H9 (cell line): Measurements from ENCODE around the gene FARS2. TPM values are rescaled to one million over a fixed set of nuclear protein-coding genes. Genes with fewer than 3 reads are reported as not detected.

ENCODE experiments used
- DNase-seq: peaks from one replicate; pipeline ENCODE4 v3.0.0-alpha.2; 2017
- H2AFZ ChIP-seq: one replicate; pipeline ENCODE4 v1.6.1; 2013; ENCODE audit warnings: mild to moderate bottlenecking, low read length, control low read depth, moderate library complexity
- H2AK5ac ChIP-seq: 2 replicates; pipeline ENCODE4 v1.6.1; 2013; ENCODE audit warnings: low read length, control low read depth, mixed read lengths; ENCODE audit not compliant: insufficient read length
- H2BK120ac ChIP-seq: one replicate; pipeline ENCODE4 v1.6.1; 2013; ENCODE audit warnings: low read depth, mild to moderate bottlenecking, low read length, control low read depth, inconsistent platforms; ENCODE audit not compliant: poor library complexity, severe bottlenecking
- H2BK12ac ChIP-seq: 2 replicates; pipeline ENCODE4 v1.6.1; 2013; ENCODE audit warnings: low read length, control low read depth, mixed read lengths, low read depth; ENCODE audit not compliant: insufficient read length
- H2BK15ac ChIP-seq: 2 replicates; pipeline ENCODE4 v1.6.1; 2013; ENCODE audit warnings: low read depth, low read length, control low read depth
- H2BK20ac ChIP-seq: one replicate; pipeline ENCODE4 v1.6.1; 2013; ENCODE audit warnings: low read depth, mild to moderate bottlenecking, low read length, control low read depth, inconsistent platforms; ENCODE audit not compliant: poor library complexity, severe bottlenecking
- H2BK5ac ChIP-seq: 2 replicates; pipeline ENCODE4 v1.6.1; 2013; ENCODE audit warnings: low read length, control low read depth, mixed read lengths; ENCODE audit not compliant: insufficient read length
- H3K14ac ChIP-seq: 2 replicates; pipeline ENCODE4 v1.6.1; 2013; ENCODE audit warnings: low read length, control low read depth; ENCODE audit not compliant: insufficient read depth
- H3K18ac ChIP-seq: 2 replicates; pipeline ENCODE4 v1.6.1; 2013; ENCODE audit warnings: low read depth, mild to moderate bottlenecking, mixed read lengths, low read length, control low read depth; ENCODE audit not compliant: insufficient read length
- H3K23ac ChIP-seq: 2 replicates; pipeline ENCODE4 v1.6.1; 2013; ENCODE audit warnings: low read length, control low read depth, mixed read lengths, low read depth; ENCODE audit not compliant: insufficient read length
- H3K23me2 ChIP-seq: 2 replicates; pipeline ENCODE4 v1.6.1; 2013; ENCODE audit warnings: low read depth, mild to moderate bottlenecking, mixed read lengths, low read length, control low read depth; ENCODE audit not compliant: insufficient read length, poor library complexity, severe bottlenecking
- H3K27ac ChIP-seq: 2 replicates; pipeline ENCODE4 v1.5.1; 2013; ENCODE audit warnings: low read length, control low read depth, mixed read lengths, low read depth; ENCODE audit not compliant: insufficient read length
- H3K27me3 ChIP-seq: 2 replicates; pipeline ENCODE4 v1.6.1; 2013; ENCODE audit warnings: low read length, control low read depth, inconsistent platforms; ENCODE audit not compliant: insufficient read depth
- H3K4ac ChIP-seq: 2 replicates; pipeline ENCODE4 v1.6.1; 2013; ENCODE audit warnings: low read depth, mild to moderate bottlenecking, control low read depth, inconsistent platforms, low read length, moderate library complexity
- H3K4me1 ChIP-seq: 2 replicates; pipeline ENCODE4 v1.6.1; 2013; ENCODE audit warnings: low read length, control low read depth, inconsistent platforms; ENCODE audit not compliant: insufficient read depth
- H3K4me2 ChIP-seq: 2 replicates; pipeline ENCODE4 v1.6.1; 2013; ENCODE audit warnings: low read length, control low read depth, mixed read lengths; ENCODE audit not compliant: insufficient read length, insufficient read depth
- H3K56ac ChIP-seq: 2 replicates; pipeline ENCODE4 v1.6.1; 2013; ENCODE audit warnings: low read depth, mild to moderate bottlenecking, mixed read lengths, low read length, control low read depth; ENCODE audit not compliant: insufficient read length
- H3K79me1 ChIP-seq: 2 replicates; pipeline ENCODE4 v1.6.1; 2013; ENCODE audit warnings: low read depth, mild to moderate bottlenecking, moderate library complexity, low read length, control low read depth, inconsistent platforms; ENCODE audit not compliant: insufficient read depth, poor library complexity, severe bottlenecking
- H3K79me2 ChIP-seq: 2 replicates; pipeline ENCODE4 v1.6.1; 2013; ENCODE audit warnings: low read length, control low read depth, inconsistent platforms; ENCODE audit not compliant: insufficient read depth
- H3K9ac ChIP-seq: 2 replicates; pipeline ENCODE4 v1.6.1; 2013; ENCODE audit warnings: low read length, control low read depth, mixed read lengths; ENCODE audit not compliant: insufficient read length; ENCODE audit errors: extremely low read depth
- H3K9me3 ChIP-seq: one replicate; pipeline ENCODE4 v1.6.1; 2013; ENCODE audit warnings: low read depth, low read length, inconsistent platforms; ENCODE audit not compliant: control insufficient read depth
- H3T11ph ChIP-seq: one replicate; pipeline ENCODE4 v1.6.1; 2013; ENCODE audit warnings: mild to moderate bottlenecking, low read length, control low read depth, inconsistent platforms
- H4K20me1 ChIP-seq: one replicate; pipeline ENCODE4 v1.6.1; 2013; ENCODE audit not compliant: control insufficient read depth, insufficient read length, insufficient read depth
- H4K5ac ChIP-seq: 2 replicates; pipeline ENCODE4 v1.6.1; 2013; ENCODE audit warnings: low read depth, mild to moderate bottlenecking, mixed read lengths, low read length, control low read depth; ENCODE audit not compliant: insufficient read length
- H4K8ac ChIP-seq: replicated peaks from 2 replicates; pipeline ENCODE4 v1.6.1; 2013; ENCODE audit warnings: low read length, control low read depth, mixed read lengths, low read depth; ENCODE audit not compliant: insufficient read length
- H4K91ac ChIP-seq: 2 replicates; pipeline ENCODE4 v1.6.1; 2013; ENCODE audit warnings: low read depth, mild to moderate bottlenecking, moderate library complexity, mixed read lengths, low read length, control low read depth; ENCODE audit not compliant: insufficient read length
- H3K27ac Mint-ChIP-seq, 3 experiments: 2 replicates in 2 of 3; 3 replicates in 1 of 3; pipeline ENCODE4 v1.8.0; 2020 to 2021; ENCODE audit warnings: mixed read lengths in 3 of 3, mild to moderate bottlenecking in 1 of 3, moderate library complexity in 1 of 3
- H3K27me3 Mint-ChIP-seq: 2 replicates; pipeline ENCODE4 v1.8.0; 2021; ENCODE audit warnings: low read depth, mild to moderate bottlenecking, moderate library complexity, mixed read lengths
- H3K36me3 Mint-ChIP-seq, 3 experiments: 2 replicates in 2 of 3; 3 replicates in 1 of 3; pipeline ENCODE4 v1.8.0; 2020 to 2021; ENCODE audit warnings: low read depth in 3 of 3, mixed read lengths in 3 of 3; ENCODE audit not compliant: insufficient read depth in 1 of 3
- H3K4me1 Mint-ChIP-seq, 2 experiments: 2 replicates each; pipeline ENCODE4 v1.8.0; 2020; ENCODE audit warnings: mixed read lengths in 2 of 2
- H3K4me3 Mint-ChIP-seq, 2 experiments: 2 replicates in 1 of 2; 3 replicates in 1 of 2; pipeline ENCODE4 v1.8.0; 2020 to 2021; ENCODE audit warnings: mild to moderate bottlenecking in 2 of 2, mixed read lengths in 2 of 2, moderate library complexity in 1 of 2
- H3K9me3 Mint-ChIP-seq, 2 experiments: 2 replicates in 1 of 2; 3 replicates in 1 of 2; pipeline ENCODE4 v1.8.0; 2020; ENCODE audit warnings: mild to moderate bottlenecking in 2 of 2, mixed read lengths in 2 of 2, moderate library complexity in 1 of 2
- WGBS: extraction: QIAGEN DNeasy Blood & Tissue Kit; methylation state at CpG from one replicate; pipeline ENCODE4 v1.1.7; 2013; ENCODE audit warnings: missing lambda C conversion rate, low lambda C conversion rate, mixed read lengths; ENCODE audit not compliant: insufficient read length; ENCODE audit errors: extremely low coverage; 5-methylcytosine and 5-hydroxymethylcytosine counted together
- total RNA-seq: library from RNA; stranded (reverse); gene quantifications from 2 replicates; pipeline ENCODE4 v1.2.1, GENCODE V29; 2021
- TF ChIP-seq, protein P1 (sequence below): fragments of 200-600 bp; sonication (generic); conservative IDR thresholded peaks from 3 replicates; pipeline ENCODE4 v1.8.0; 2021; ENCODE audit warnings: antibody characterized with exemption, mild to moderate bottlenecking

The FARS2 gene
- total RNA-seq, 1 experiment from 2014 or later: 8.5 TPM

- H3K18ac ChIP-seq: no peak overlapping the region
- no peak overlapping the region for H2AFZ ChIP-seq
- no CpG with 5 or more reads among the region's 12 CpGs for WGBS
- H3K27me3 Mint-ChIP-seq: no peaks in the 10 kb centered on the region
- H2BK15ac ChIP-seq: no peak overlapping the region
- no peak overlapping the region for H3K9ac ChIP-seq
- TF ChIP-seq, protein P1, sequence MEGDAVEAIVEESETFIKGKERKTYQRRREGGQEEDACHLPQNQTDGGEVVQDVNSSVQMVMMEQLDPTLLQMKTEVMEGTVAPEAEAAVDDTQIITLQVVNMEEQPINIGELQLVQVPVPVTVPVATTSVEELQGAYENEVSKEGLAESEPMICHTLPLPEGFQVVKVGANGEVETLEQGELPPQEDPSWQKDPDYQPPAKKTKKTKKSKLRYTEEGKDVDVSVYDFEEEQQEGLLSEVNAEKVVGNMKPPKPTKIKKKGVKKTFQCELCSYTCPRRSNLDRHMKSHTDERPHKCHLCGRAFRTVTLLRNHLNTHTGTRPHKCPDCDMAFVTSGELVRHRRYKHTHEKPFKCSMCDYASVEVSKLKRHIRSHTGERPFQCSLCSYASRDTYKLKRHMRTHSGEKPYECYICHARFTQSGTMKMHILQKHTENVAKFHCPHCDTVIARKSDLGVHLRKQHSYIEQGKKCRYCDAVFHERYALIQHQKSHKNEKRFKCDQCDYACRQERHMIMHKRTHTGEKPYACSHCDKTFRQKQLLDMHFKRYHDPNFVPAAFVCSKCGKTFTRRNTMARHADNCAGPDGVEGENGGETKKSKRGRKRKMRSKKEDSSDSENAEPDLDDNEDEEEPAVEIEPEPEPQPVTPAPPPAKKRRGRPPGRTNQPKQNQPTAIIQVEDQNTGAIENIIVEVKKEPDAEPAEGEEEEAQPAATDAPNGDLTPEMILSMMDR: no peak
- H4K8ac ChIP-seq: no peak overlapping the region
- H2BK5ac ChIP-seq: no peak overlapping the region
- H3K79me2 ChIP-seq: no peaks in the 10 kb centered on the region
- H3K27me3 ChIP-seq: no peaks in the 10 kb centered on the region
- no peak overlapping the region for H3K4me3 Mint-ChIP-seq
- no peak overlapping the region for H3K27ac ChIP-seq
- H3K9me3 Mint-ChIP-seq: no peaks in the 10 kb centered on the region
- no peaks in the 10 kb centered on the region for H3K9me3 ChIP-seq
- no peak overlapping the region for H4K5ac ChIP-seq
- DNase-seq: peak; percentile 74
- no peak overlapping the region for H3K23ac ChIP-seq
- no peaks in the 10 kb centered on the region for H3K23me2 ChIP-seq
- no peak overlapping the region for H2BK12ac ChIP-seq
- no peak overlapping the region for H3T11ph ChIP-seq
- H2AK5ac ChIP-seq: no peak overlapping the region
- H3K4me2 ChIP-seq: no peak overlapping the region
- no peak overlapping the region for H2BK20ac ChIP-seq
- H3K36me3 Mint-ChIP-seq: no peaks in the 10 kb centered on the region; a peak in 1 of 7 replicates
- peaks cover 19 to 20% of the 10 kb centered on the region in 2 experiments for H3K4me1 Mint-ChIP-seq
- no peak overlapping the region for H4K91ac ChIP-seq
- H3K4ac ChIP-seq: no peak overlapping the region
- H4K20me1 ChIP-seq: no peaks in the 10 kb centered on the region
- peaks cover 2% of the 10 kb centered on the region for H3K4me1 ChIP-seq
- H3K27ac Mint-ChIP-seq: no peak overlapping the region
- H3K56ac ChIP-seq: no peak overlapping the region
- H3K14ac ChIP-seq: no peak overlapping the region
- H2BK120ac ChIP-seq: no peak overlapping the region
- H3K79me1 ChIP-seq: no peaks in the 10 kb centered on the region
These were observed 210.5 kb downstream of the FARS2 start for GRCh38 chr6:5471637-5472398.
